Measurements from ENCODE around the gene SNRPA1. TPM values are rescaled to one million over a fixed set of nuclear protein-coding genes. Genes with fewer than 3 reads are reported as not detected.

Gene SNRPA1
- total RNA-seq, 4 donors from 2014 or later, result 3.2 to 56.4 (median 25.7) TPM

- TF ChIP-seq CTCF (IDR thresholded peaks at IDR 0.05) (no peak), POLR2A (IDR thresholded peaks at IDR 0.05) (no peak)
- H3K4me3 ChIP-seq, result no peak overlapping the region
- intact Hi-C loops (cut with DNase I; ENCODE audit: low total_unique reads), result no loop called here
- H3K36me3 ChIP-seq, result no peaks in the 10 kb centered on the region
- peak overlapping the region in 1 of 2 donors; percentile 47 for H3K27ac ChIP-seq
- H3K4me1 ChIP-seq, result peaks cover 0 to 3% of the 10 kb centered on the region in 2 donors
- no peak for DNase-seq
- no peaks in the 10 kb centered on the region for H3K9me3 ChIP-seq
- no peaks in the 10 kb centered on the region for H3K27me3 ChIP-seq
Measured at GRCh38 chr15:101246824-101247745, 48.0 kb downstream of the SNRPA1 start.

- H3K27ac ChIP-seq, result peak overlapping the region in 1 of 2 donors; percentile 32
- no peaks in the 10 kb centered on the region for H3K9me3 ChIP-seq
- DNase-seq, result no peak
- TF ChIP-seq CTCF (IDR thresholded peaks at IDR 0.05) (no peak), POLR2A (IDR thresholded peaks at IDR 0.05) (no peak)
- no peaks in the 10 kb centered on the region for H3K36me3 ChIP-seq
- H3K4me1 ChIP-seq, result peaks cover 0 to 3% of the 10 kb centered on the region in 2 donors
- no peak overlapping the region for H3K4me3 ChIP-seq
- intact Hi-C loops (cut with DNase I; ENCODE audit: low total_unique reads), result no loop called here
- no peaks in the 10 kb centered on the region for H3K27me3 ChIP-seq
Measured at GRCh38 chr15:101246391-101246790, 48.7 kb downstream of the SNRPA1 start.

GRCh38 chr15:101244889-101245668, 50.0 kb downstream of the SNRPA1 start:
- intact Hi-C loops (cut with DNase I; ENCODE audit: low total_unique reads), result no loop called here

GRCh38 chr15:101244036-101244781, 50.8 kb downstream of the SNRPA1 start:
- Histone ChIP-seq H3K27me3 (no peaks in the 10 kb centered on the region), H3K36me3 (no peaks in the 10 kb centered on the region), H3K27ac (peak overlapping the region in 1 of 2 donors; percentile 8), H3K4me1 (peaks cover 0 to 3% of the 10 kb centered on the region in 2 donors), H3K4me3 (no peak overlapping the region), H3K9me3 (no peaks in the 10 kb centered on the region)
- intact Hi-C loops (cut with DNase I; ENCODE audit: low total_unique reads), result no loop called here
- no peak for DNase-seq
- no peak for TF ChIP-seq CTCF (IDR thresholded peaks at IDR 0.05)
- TF ChIP-seq POLR2A (IDR thresholded peaks at IDR 0.05), result no peak

More at GRCh38 chr15:101244889-101245668, 50.0 kb downstream of the SNRPA1 start:
- peak overlapping the region in 1 of 2 donors; percentile 8 for H3K27ac ChIP-seq
- no peaks in the 10 kb centered on the region for H3K9me3 ChIP-seq
- H3K27me3 ChIP-seq, result no peaks in the 10 kb centered on the region
- no peaks in the 10 kb centered on the region for H3K36me3 ChIP-seq
- peaks cover 0 to 3% of the 10 kb centered on the region in 2 donors for H3K4me1 ChIP-seq
- TF ChIP-seq POLR2A (IDR thresholded peaks at IDR 0.05) (no peak), CTCF (IDR thresholded peaks at IDR 0.05) (no peak)
- no peak overlapping the region for H3K4me3 ChIP-seq
- no peak for DNase-seq

Measured in uterus (tissue), 4 donors.